22Rv1 (cell line): ENCODE results near the gene FAM3A.

Source experiments
- ZFX ChIP-seq: fragments of 450-650 bp; IDR thresholded peaks from 2 replicates; pipeline ENCODE4 v1.6.1; 2017; ENCODE audit warnings: antibody characterized with exemption, borderline replicate concordance
- TF ChIP-seq, protein P1 (sequence below): fragments of 450-650 bp; IDR thresholded peaks from 2 replicates; pipeline ENCODE4 v1.5.1; 2017; ENCODE audit warnings: mild to moderate bottlenecking

DNA sequence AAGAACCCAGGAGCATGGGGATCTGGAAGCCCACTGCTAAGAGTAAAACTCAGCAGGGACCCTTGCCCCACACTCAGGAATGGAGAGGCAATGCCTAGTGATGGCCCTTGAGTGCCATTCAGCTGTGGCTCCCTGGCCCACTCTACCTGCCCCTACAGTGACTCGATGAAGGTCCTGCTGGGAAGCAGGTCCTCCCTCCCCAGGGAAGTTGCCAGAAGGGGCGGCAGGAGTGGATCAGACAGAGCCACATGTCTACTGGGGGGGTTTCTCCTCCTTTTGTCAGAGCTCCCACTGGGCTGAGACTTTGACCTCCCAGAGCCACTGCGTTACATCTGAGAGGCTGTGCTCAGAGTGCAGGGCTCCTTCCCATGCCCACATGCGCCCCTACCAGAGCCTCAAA lies 26.9 kb downstream of the FAM3A start:
- TF ChIP-seq, protein P1, sequence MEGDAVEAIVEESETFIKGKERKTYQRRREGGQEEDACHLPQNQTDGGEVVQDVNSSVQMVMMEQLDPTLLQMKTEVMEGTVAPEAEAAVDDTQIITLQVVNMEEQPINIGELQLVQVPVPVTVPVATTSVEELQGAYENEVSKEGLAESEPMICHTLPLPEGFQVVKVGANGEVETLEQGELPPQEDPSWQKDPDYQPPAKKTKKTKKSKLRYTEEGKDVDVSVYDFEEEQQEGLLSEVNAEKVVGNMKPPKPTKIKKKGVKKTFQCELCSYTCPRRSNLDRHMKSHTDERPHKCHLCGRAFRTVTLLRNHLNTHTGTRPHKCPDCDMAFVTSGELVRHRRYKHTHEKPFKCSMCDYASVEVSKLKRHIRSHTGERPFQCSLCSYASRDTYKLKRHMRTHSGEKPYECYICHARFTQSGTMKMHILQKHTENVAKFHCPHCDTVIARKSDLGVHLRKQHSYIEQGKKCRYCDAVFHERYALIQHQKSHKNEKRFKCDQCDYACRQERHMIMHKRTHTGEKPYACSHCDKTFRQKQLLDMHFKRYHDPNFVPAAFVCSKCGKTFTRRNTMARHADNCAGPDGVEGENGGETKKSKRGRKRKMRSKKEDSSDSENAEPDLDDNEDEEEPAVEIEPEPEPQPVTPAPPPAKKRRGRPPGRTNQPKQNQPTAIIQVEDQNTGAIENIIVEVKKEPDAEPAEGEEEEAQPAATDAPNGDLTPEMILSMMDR = no peak
- TF ChIP-seq ZFX = no peak
